Measurements from ENCODE around the gene DERL2. TPM values are rescaled to one million over a fixed set of nuclear protein-coding genes. Genes with fewer than 3 reads are reported as not detected.
"Not testable (repeated sequence)": the region's sequence is repeated elsewhere in the genome, so short reads cannot be mapped to it uniquely, and the experiment has no call there.

The DERL2 gene
- total RNA-seq, 3 donors from 2014 or later = 27.2 to 50.1 (median 41.6) TPM

- Histone ChIP-seq H3K27ac (peak within 1 kb of the TSS; percentile 79 to 83), H3K27me3 (no peaks in the 10 kb centered on the region), H3K9me3 (no peaks in the 10 kb centered on the region), H3K4me3 (peak within 1 kb of the TSS; percentile 64 to 85 (median 80)), H3K36me3 (no peaks in the 10 kb centered on the region), H3K4me1 (peaks cover 0 to 10% of the 10 kb centered on the region in 2 donors)
- no peak for TF ChIP-seq POLR2A (IDR thresholded peaks at IDR 0.05)
- peak; percentile 42 to 63 (median 46) for TF ChIP-seq POLR2AphosphoS5 (IDR thresholded peaks at IDR 0.05)
- TF ChIP-seq CTCF (IDR thresholded peaks at IDR 0.05) = peak; percentile 95 to 99 (median 99)
- peak; percentile 83 to 93 for DNase-seq (ENCODE audit: low spot score in 2 of 2)
- intact Hi-C loops (cut with DNase I; ENCODE audit: low total_unique reads) = loop anchor here (10.0 kb wide), 1 partner anchor 1614 kb away; no protein-coding TSS in a partner anchor
Measured at GRCh38 chr17:5438716-5439445, 47.1 kb downstream of the DERL2 start, which contains the start of gene C1QBP. C1QBP (minus strand) TSS chr17:5439155; CDS start chr17:5439073, 82 bp downstream.

- DNase-seq (ENCODE audit: low spot score in 2 of 2) = no peak
- TF ChIP-seq CTCF (IDR thresholded peaks at IDR 0.05) (no peak), POLR2AphosphoS5 (IDR thresholded peaks at IDR 0.05) (no peak), POLR2A (IDR thresholded peaks at IDR 0.05) (no peak)
- intact Hi-C loops (cut with DNase I; ENCODE audit: low total_unique reads) = loop anchor here (10.0 kb wide), 1 partner anchor 1613 kb away; no protein-coding TSS in a partner anchor
- H3K4me3 ChIP-seq = peak overlapping the region; percentile 64 to 85 (median 80)
- peak overlapping the region; percentile 79 to 83 for H3K27ac ChIP-seq
- H3K4me1 ChIP-seq = peaks cover 0 to 10% of the 10 kb centered on the region in 2 donors
- no peaks in the 10 kb centered on the region for H3K36me3 ChIP-seq
- H3K9me3 ChIP-seq = no peaks in the 10 kb centered on the region
- no peaks in the 10 kb centered on the region for H3K27me3 ChIP-seq
Measured at GRCh38 chr17:5437721-5438317, 48.2 kb downstream of the DERL2 start.

GRCh38 chr17:5435781-5436315 lies 50.1 kb downstream of the DERL2 start:
- not testable (repeated sequence) for H3K36me3 ChIP-seq; H3K4me3 ChIP-seq; DNase-seq (ENCODE audit: low spot score in 2 of 2); H3K27ac ChIP-seq; H3K4me1 ChIP-seq; H3K9me3 ChIP-seq; H3K27me3 ChIP-seq
- intact Hi-C loops (cut with DNase I; ENCODE audit: low total_unique reads) = loop anchor here (10.0 kb wide), 1 partner anchor 1611 kb away; no protein-coding TSS in a partner anchor

- Histone ChIP-seq H3K27me3 (no peaks in the 10 kb centered on the region), H3K4me1 (peaks cover 0 to 10% of the 10 kb centered on the region in 2 donors), H3K9me3 (no peaks in the 10 kb centered on the region), H3K27ac (no peak overlapping the region), H3K4me3 (no peak overlapping the region), H3K36me3 (no peaks in the 10 kb centered on the region)
- intact Hi-C loops (cut with DNase I; ENCODE audit: low total_unique reads) = loop anchor here (10.0 kb wide), 1 partner anchor 1610 kb away; no protein-coding TSS in a partner anchor
- DNase-seq (ENCODE audit: low spot score in 2 of 2) = no peak
- TF ChIP-seq POLR2A (IDR thresholded peaks at IDR 0.05) (no peak), CTCF (IDR thresholded peaks at IDR 0.05) (no peak), POLR2AphosphoS5 (IDR thresholded peaks at IDR 0.05) (no peak)
Measured at GRCh38 chr17:5434984-5435383, 51.0 kb downstream of the DERL2 start.

GRCh38 chr17:5431949-5432556 lies 53.9 kb downstream of the DERL2 start:
- intact Hi-C loops (cut with DNase I; ENCODE audit: low total_unique reads) = loop anchor here (10.0 kb wide), 1 partner anchor 1607 kb away; no protein-coding TSS in a partner anchor
- no peaks in the 10 kb centered on the region for H3K27me3 ChIP-seq
- H3K36me3 ChIP-seq = no peaks in the 10 kb centered on the region
- no peaks in the 10 kb centered on the region for H3K9me3 ChIP-seq
- TF ChIP-seq POLR2AphosphoS5 (IDR thresholded peaks at IDR 0.05) (no peak), POLR2A (IDR thresholded peaks at IDR 0.05) (no peak), CTCF (IDR thresholded peaks at IDR 0.05) (no peak)
- no peak overlapping the region for H3K4me3 ChIP-seq
- H3K4me1 ChIP-seq = no peaks in the 10 kb centered on the region
- no peak overlapping the region for H3K27ac ChIP-seq
- DNase-seq (ENCODE audit: low spot score in 2 of 2) = no peak

GRCh38 chr17:5431234-5431633 lies 54.7 kb downstream of the DERL2 start:
- H3K36me3 ChIP-seq; DNase-seq (ENCODE audit: low spot score in 2 of 2); H3K27ac ChIP-seq; H3K4me1 ChIP-seq; H3K27me3 ChIP-seq; H3K4me3 ChIP-seq; H3K9me3 ChIP-seq: not testable (repeated sequence)
- intact Hi-C loops (cut with DNase I; ENCODE audit: low total_unique reads) = loop anchor here (10.0 kb wide), 1 partner anchor 1606 kb away; no protein-coding TSS in a partner anchor

Measured in breast epithelium (tissue), 4 donors.